HUES48 (cell line): ENCODE data around the gene NIPAL4.

Experiments
- H3K27ac ChIP-seq: one replicate; pipeline ENCODE4 v1.7.0; 2013; ENCODE audit warnings: low read depth, low read length, inconsistent platforms
- H3K27me3 ChIP-seq: 2 replicates; pipeline ENCODE4 v1.6.1; 2013; ENCODE audit warnings: mild to moderate bottlenecking, low read length; ENCODE audit not compliant: control insufficient read depth, insufficient read depth
- H3K36me3 ChIP-seq: 2 replicates; pipeline ENCODE4 v1.6.1; 2013; ENCODE audit warnings: low read length; ENCODE audit not compliant: control insufficient read depth, insufficient read depth
- H3K4me1 ChIP-seq: 2 replicates; pipeline ENCODE4 v1.6.1; 2013; ENCODE audit warnings: mild to moderate bottlenecking, low read length; ENCODE audit not compliant: control insufficient read depth, insufficient read depth
- H3K4me3 ChIP-seq: 2 replicates; pipeline ENCODE4 v1.5.1; 2013; ENCODE audit warnings: mild to moderate bottlenecking, low read depth, low read length
- H3K9ac ChIP-seq: 2 replicates; pipeline ENCODE4 v1.6.1; 2013; ENCODE audit warnings: mild to moderate bottlenecking, low read depth, low read length, moderate library complexity
- H3K9me3 ChIP-seq: 2 replicates; pipeline ENCODE4 v1.6.1; 2013; ENCODE audit warnings: low read length; ENCODE audit not compliant: control insufficient read depth, insufficient read depth

NIPAL4 gene

DNA sequence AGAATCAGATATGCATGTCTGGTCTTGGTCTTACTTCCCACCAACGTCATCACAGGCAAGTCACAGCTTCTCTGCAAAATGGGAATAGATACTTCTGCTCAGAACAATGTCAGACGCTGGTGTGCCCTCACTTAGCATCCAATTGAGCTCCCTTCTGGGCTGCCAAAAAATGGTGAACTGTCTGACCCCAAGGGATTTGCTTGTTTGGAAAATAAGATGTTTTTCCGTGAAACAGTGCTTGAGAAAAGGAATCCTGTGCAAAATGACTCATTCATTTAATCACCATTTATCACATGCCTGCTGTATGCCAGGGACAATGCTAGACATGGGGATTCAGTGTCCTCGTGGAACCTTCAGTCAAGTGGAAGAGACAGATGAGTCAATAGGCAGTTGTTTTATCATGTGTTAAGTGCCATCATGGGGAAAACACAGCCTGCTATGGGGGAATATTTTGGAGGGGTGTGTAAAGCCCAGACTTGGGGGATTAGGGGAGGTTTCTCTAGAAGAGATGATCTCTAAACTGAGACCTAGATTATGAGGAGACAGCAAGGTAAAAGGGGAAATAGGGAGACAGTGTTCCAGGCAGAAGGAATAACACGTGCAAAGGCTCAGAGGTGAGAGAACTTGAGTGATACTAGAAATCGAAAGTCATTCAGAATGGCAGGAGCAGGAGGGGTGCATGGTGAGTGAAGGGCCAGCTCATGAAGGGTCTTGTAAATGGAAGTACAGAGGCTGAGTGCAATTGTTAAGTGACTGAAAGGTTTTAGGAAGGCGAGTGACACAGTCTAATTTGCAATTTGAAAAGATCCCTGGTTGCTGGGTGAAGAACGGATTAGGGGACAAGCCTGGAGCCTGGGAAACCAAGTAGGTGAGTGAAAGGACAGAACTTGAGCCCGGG is 3.9 kb downstream of the NIPAL4 start:
- Histone ChIP-seq H3K36me3 (no peaks in the 10 kb centered on the region), H3K27ac (peak overlapping the region; percentile 39), H3K4me1 (peaks cover 16% of the 10 kb centered on the region), H3K27me3 (peaks cover 38% of the 10 kb centered on the region), H3K4me3 (no peak overlapping the region), H3K9me3 (no peaks in the 10 kb centered on the region), H3K9ac (no peak overlapping the region)

GRCh38 chr5:157464519-157465171 is 4.6 kb downstream of the NIPAL4 start:
- no peaks in the 10 kb centered on the region for H3K9me3 ChIP-seq
- no peaks in the 10 kb centered on the region for H3K36me3 ChIP-seq
- H3K4me3 ChIP-seq: no peak overlapping the region
- H3K9ac ChIP-seq: no peak overlapping the region
- H3K27me3 ChIP-seq: peaks cover 31% of the 10 kb centered on the region
- peak overlapping the region; percentile 39 for H3K27ac ChIP-seq
- H3K4me1 ChIP-seq: peaks cover 9% of the 10 kb centered on the region; the same call in 1 of the 2 replicates

- H3K36me3 ChIP-seq: no peaks in the 10 kb centered on the region
- H3K27me3 ChIP-seq: 0 out of 2 replicates have a peak, but pooled peaks cover 5% of the 10 kb centered on the region
- H3K4me3 ChIP-seq: no peak overlapping the region
- no peaks in the 10 kb centered on the region for H3K9me3 ChIP-seq
- H3K4me1 ChIP-seq: peaks cover 9% of the 10 kb centered on the region; the same call in 1 of the 2 replicates
- no peak overlapping the region for H3K27ac ChIP-seq
- H3K9ac ChIP-seq: no peak overlapping the region
These were observed 8.4 kb downstream of the NIPAL4 start for GRCh38 chr5:157468293-157468965.

DNA sequence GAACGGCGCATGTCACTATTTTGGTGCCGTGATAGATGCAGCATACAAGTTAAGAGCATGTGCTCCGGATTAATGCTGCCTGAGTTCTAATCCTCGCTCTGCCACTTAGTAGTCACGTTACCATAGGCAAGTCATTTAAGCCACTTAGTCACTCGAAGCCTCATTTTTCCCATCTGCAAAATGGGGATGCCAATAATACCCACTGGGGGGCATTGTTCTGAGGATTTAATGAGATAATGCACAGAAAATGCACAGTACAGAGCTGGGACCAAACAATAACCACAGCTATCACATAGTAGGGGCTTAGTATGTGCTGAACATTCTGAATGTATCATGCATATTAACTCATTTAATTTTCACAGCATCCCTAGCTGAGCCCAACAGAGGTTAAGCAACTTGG is 9.1 kb downstream of the NIPAL4 start:
- H3K4me1 ChIP-seq: peaks cover 8% of the 10 kb centered on the region; the same call in 1 of the 2 replicates
- no peak overlapping the region for H3K9ac ChIP-seq
- no peak overlapping the region for H3K27ac ChIP-seq
- H3K27me3 ChIP-seq: 0 out of 2 replicates have a peak, but pooled peaks cover 5% of the 10 kb centered on the region
- H3K9me3 ChIP-seq: no peaks in the 10 kb centered on the region
- no peak overlapping the region for H3K4me3 ChIP-seq
- H3K36me3 ChIP-seq: no peaks in the 10 kb centered on the region

GRCh38 chr5:157469687-157470086 is 9.7 kb downstream of the NIPAL4 start:
- H3K9ac ChIP-seq: no peak overlapping the region
- H3K27me3 ChIP-seq: no peaks in the 10 kb centered on the region
- H3K36me3 ChIP-seq: no peaks in the 10 kb centered on the region
- no peaks in the 10 kb centered on the region for H3K9me3 ChIP-seq
- no peak overlapping the region for H3K4me3 ChIP-seq
- peaks cover 2% of the 10 kb centered on the region; the same call in 1 of the 2 replicates for H3K4me1 ChIP-seq
- H3K27ac ChIP-seq: no peak overlapping the region

DNA sequence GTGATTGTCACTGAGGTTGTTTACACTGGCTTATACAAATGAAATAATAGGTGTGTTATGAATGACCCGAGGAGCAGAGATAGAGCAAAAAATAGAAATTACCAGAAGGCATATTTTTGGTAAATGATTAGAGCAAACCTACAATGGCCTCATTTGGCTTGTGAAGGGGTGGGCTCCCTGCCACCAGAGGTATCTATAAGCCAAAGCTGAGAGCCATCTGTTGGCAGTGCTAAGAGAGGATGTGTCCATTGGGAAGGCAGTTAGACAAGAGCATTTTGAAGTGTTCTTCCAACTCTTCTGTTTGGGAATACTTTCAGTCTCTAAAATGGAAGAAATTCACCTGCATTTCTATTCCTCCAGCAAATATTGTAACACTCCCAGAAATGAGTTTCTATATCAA is 10.6 kb downstream of the NIPAL4 start:
- H3K4me1 ChIP-seq: no peaks in the 10 kb centered on the region
- no peaks in the 10 kb centered on the region for H3K27me3 ChIP-seq
- H3K36me3 ChIP-seq: no peaks in the 10 kb centered on the region
- H3K9ac ChIP-seq: no peak overlapping the region
- H3K9me3 ChIP-seq: no peaks in the 10 kb centered on the region
- no peak overlapping the region for H3K27ac ChIP-seq
- H3K4me3 ChIP-seq: no peak overlapping the region

DNA sequence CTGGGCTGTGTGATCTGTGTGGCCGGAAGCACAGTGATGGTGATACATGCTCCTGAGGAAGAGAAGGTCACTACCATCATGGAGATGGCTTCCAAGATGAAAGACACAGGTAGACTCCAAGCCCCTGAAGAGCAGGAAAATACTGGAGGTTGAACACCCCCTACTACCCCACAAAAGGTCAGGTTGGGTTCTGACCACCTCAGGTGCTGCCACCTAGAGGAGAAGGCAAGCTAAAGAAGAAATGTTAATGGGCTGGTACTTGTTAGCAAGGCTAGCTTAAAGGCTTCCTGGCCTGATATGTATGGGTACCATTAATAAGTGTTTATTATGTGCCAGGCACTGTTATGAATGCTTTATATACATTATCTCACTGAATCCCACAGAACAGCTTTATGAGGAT is 11.7 kb downstream of the NIPAL4 start:
- Histone ChIP-seq H3K36me3 (no peaks in the 10 kb centered on the region), H3K9me3 (no peaks in the 10 kb centered on the region)

GRCh38 chr5:157473383-157474320 is 13.6 kb downstream of the NIPAL4 start:
- no peaks in the 10 kb centered on the region for H3K4me1 ChIP-seq
- H3K9ac ChIP-seq: no peak overlapping the region
- no peak overlapping the region for H3K27ac ChIP-seq
- no peaks in the 10 kb centered on the region for H3K36me3 ChIP-seq
- H3K4me3 ChIP-seq: no peak overlapping the region
- H3K9me3 ChIP-seq: no peaks in the 10 kb centered on the region
- H3K27me3 ChIP-seq: no peaks in the 10 kb centered on the region

More for the DNA sequence above, 11.7 kb downstream of the NIPAL4 start:
- no peaks in the 10 kb centered on the region for H3K27me3 ChIP-seq
- no peaks in the 10 kb centered on the region for H3K4me1 ChIP-seq
- no peak overlapping the region for H3K4me3 ChIP-seq
- H3K9ac ChIP-seq: no peak overlapping the region
- H3K27ac ChIP-seq: no peak overlapping the region

- no peak overlapping the region for H3K27ac ChIP-seq
- H3K36me3 ChIP-seq: no peaks in the 10 kb centered on the region
- no peaks in the 10 kb centered on the region for H3K9me3 ChIP-seq
- H3K27me3 ChIP-seq: no peaks in the 10 kb centered on the region
- H3K9ac ChIP-seq: no peak overlapping the region
- H3K4me3 ChIP-seq: no peak overlapping the region
- peaks cover 6% of the 10 kb centered on the region for H3K4me1 ChIP-seq
These were observed 15.4 kb downstream of the NIPAL4 start for GRCh38 chr5:157475432-157475831.

DNA sequence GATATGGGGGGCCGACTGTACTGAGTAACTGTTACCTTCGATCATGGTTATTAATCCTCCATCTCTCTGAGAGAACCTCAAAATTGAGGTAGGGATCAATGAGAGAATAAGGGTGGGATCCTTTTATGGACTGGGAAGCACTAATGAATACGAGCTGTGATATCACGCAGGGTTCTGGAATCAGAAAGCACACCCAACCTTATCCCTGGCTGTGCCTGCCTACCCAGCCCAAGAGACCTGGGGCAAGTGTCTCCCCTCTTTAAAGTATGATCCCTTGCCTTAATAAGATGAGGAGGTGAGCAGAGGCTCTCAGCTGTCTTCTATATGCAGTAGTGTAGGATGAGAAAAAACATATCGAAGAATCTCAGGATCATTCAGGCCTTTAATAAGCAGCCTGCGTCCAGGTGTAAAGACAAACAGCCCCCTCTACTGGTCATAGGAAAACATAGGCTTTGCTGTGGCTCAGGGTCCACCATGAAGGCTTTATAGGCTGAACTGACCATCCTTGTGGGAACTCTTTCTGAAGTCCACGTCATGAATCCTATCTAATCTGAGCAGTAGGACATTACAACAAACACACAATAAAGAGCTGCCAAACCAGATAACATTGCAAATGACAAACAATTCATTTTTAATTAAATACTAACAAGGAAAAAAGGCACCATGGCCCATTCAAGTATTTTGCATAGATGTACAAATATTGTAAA is 16.8 kb downstream of the NIPAL4 start:
- no peak overlapping the region for H3K9ac ChIP-seq
- H3K4me3 ChIP-seq: no peak overlapping the region
- H3K27me3 ChIP-seq: no peaks in the 10 kb centered on the region
- no peaks in the 10 kb centered on the region for H3K36me3 ChIP-seq
- H3K4me1 ChIP-seq: peaks cover 6% of the 10 kb centered on the region
- H3K9me3 ChIP-seq: no peaks in the 10 kb centered on the region
- peak overlapping the region; percentile 15 for H3K27ac ChIP-seq
